ENCODE data around the gene LMNTD1. TPM values are rescaled to one million over a fixed set of nuclear protein-coding genes. Genes with fewer than 3 reads are reported as not detected.

The LMNTD1 gene
- total and polyA plus RNA-seq, 2 experiments from 2014 or later = not detected

- Histone ChIP-seq H3K36me3 (ENCODE audit: insufficient read depth) (no peaks in the 10 kb centered on the region), H4K20me1 (replicated peaks; ENCODE audit: insufficient read depth) (no peaks in the 10 kb centered on the region), H3K4me1 (ENCODE audit: insufficient read depth) (peaks cover 6% of the 10 kb centered on the region), H3K79me2 (replicated peaks; ENCODE audit: insufficient read depth) (no peaks in the 10 kb centered on the region), H3K4me2 (no peak overlapping the region), H2AFZ (no peak overlapping the region), H3K27ac (ENCODE audit: low read depth) (no peak overlapping the region), H3K4me3 (no peak overlapping the region), H3F3A (replicated peaks; ENCODE audit: low read depth) (no peaks in the 10 kb centered on the region), H3K9me2 (ENCODE audit: insufficient read depth) (peaks cover 11% of the 10 kb centered on the region; the same call in 1 of the 2 replicates), H3K27me3 (ENCODE audit: insufficient read depth) (no peaks in the 10 kb centered on the region)
- ATAC-seq = no peak
- Mint-ChIP-seq H3K9me3 (no peaks in the 10 kb centered on the region), H3K27ac (no peak overlapping the region), H3K4me1 (peaks cover 9% of the 10 kb centered on the region), H3K27me3 (ENCODE audit: insufficient read depth, low read depth, poor library complexity) (no peaks in the 10 kb centered on the region), H3K36me3 (ENCODE audit: low read depth) (no peaks in the 10 kb centered on the region), H3K4me3 (no peak overlapping the region)
- TF ChIP-seq ZNF114 (CRISPR knock-in tag; IDR thresholded peaks at IDR 0.05) (no peak), CREB1 (CRISPR knock-in tag; IDR thresholded peaks at IDR 0.05; ENCODE audit: low read depth) (no peak), JUNB (IDR thresholded peaks at IDR 0.05; ENCODE audit: unreplicated experiment) (no peak), EZH2phosphoT487 (IDR thresholded peaks at IDR 0.05; ENCODE audit: unreplicated experiment) (no peak)
- no peak for DNase-seq (ENCODE audit: low spot score)
Observed at GRCh38 chr12:25438638-25439037, 114.4 kb downstream of the LMNTD1 start.

GRCh38 chr12:25436206-25437030, 116.7 kb downstream of the LMNTD1 start:
- peak overlapping the region; percentile 12; the same call in 1 of the 2 replicates for H3K27ac Mint-ChIP-seq
- Histone ChIP-seq H3K36me3 (ENCODE audit: insufficient read depth) (no peaks in the 10 kb centered on the region), H4K20me1 (replicated peaks; ENCODE audit: insufficient read depth) (no peaks in the 10 kb centered on the region), H3K4me2 (no peak overlapping the region), H3K4me1 (ENCODE audit: insufficient read depth) (peaks cover 9% of the 10 kb centered on the region), H3K27me3 (ENCODE audit: insufficient read depth) (no peaks in the 10 kb centered on the region), H3K4me3 (no peak overlapping the region), H3K27ac (ENCODE audit: low read depth) (no peak overlapping the region), H3K79me2 (replicated peaks; ENCODE audit: insufficient read depth) (no peaks in the 10 kb centered on the region), H3K9me2 (ENCODE audit: insufficient read depth) (peaks cover 6% of the 10 kb centered on the region; the same call in 1 of the 2 replicates), H2AFZ (peak overlapping the region; percentile 83), H3F3A (replicated peaks; ENCODE audit: low read depth) (no peaks in the 10 kb centered on the region)
- DNase-seq (ENCODE audit: low spot score) = peak; percentile 86
- H3K4me1 Mint-ChIP-seq = peaks cover 9% of the 10 kb centered on the region
- H3K36me3 Mint-ChIP-seq (ENCODE audit: low read depth) = no peaks in the 10 kb centered on the region
- H3K4me3 Mint-ChIP-seq = no peak overlapping the region
- TF ChIP-seq, protein P1, sequence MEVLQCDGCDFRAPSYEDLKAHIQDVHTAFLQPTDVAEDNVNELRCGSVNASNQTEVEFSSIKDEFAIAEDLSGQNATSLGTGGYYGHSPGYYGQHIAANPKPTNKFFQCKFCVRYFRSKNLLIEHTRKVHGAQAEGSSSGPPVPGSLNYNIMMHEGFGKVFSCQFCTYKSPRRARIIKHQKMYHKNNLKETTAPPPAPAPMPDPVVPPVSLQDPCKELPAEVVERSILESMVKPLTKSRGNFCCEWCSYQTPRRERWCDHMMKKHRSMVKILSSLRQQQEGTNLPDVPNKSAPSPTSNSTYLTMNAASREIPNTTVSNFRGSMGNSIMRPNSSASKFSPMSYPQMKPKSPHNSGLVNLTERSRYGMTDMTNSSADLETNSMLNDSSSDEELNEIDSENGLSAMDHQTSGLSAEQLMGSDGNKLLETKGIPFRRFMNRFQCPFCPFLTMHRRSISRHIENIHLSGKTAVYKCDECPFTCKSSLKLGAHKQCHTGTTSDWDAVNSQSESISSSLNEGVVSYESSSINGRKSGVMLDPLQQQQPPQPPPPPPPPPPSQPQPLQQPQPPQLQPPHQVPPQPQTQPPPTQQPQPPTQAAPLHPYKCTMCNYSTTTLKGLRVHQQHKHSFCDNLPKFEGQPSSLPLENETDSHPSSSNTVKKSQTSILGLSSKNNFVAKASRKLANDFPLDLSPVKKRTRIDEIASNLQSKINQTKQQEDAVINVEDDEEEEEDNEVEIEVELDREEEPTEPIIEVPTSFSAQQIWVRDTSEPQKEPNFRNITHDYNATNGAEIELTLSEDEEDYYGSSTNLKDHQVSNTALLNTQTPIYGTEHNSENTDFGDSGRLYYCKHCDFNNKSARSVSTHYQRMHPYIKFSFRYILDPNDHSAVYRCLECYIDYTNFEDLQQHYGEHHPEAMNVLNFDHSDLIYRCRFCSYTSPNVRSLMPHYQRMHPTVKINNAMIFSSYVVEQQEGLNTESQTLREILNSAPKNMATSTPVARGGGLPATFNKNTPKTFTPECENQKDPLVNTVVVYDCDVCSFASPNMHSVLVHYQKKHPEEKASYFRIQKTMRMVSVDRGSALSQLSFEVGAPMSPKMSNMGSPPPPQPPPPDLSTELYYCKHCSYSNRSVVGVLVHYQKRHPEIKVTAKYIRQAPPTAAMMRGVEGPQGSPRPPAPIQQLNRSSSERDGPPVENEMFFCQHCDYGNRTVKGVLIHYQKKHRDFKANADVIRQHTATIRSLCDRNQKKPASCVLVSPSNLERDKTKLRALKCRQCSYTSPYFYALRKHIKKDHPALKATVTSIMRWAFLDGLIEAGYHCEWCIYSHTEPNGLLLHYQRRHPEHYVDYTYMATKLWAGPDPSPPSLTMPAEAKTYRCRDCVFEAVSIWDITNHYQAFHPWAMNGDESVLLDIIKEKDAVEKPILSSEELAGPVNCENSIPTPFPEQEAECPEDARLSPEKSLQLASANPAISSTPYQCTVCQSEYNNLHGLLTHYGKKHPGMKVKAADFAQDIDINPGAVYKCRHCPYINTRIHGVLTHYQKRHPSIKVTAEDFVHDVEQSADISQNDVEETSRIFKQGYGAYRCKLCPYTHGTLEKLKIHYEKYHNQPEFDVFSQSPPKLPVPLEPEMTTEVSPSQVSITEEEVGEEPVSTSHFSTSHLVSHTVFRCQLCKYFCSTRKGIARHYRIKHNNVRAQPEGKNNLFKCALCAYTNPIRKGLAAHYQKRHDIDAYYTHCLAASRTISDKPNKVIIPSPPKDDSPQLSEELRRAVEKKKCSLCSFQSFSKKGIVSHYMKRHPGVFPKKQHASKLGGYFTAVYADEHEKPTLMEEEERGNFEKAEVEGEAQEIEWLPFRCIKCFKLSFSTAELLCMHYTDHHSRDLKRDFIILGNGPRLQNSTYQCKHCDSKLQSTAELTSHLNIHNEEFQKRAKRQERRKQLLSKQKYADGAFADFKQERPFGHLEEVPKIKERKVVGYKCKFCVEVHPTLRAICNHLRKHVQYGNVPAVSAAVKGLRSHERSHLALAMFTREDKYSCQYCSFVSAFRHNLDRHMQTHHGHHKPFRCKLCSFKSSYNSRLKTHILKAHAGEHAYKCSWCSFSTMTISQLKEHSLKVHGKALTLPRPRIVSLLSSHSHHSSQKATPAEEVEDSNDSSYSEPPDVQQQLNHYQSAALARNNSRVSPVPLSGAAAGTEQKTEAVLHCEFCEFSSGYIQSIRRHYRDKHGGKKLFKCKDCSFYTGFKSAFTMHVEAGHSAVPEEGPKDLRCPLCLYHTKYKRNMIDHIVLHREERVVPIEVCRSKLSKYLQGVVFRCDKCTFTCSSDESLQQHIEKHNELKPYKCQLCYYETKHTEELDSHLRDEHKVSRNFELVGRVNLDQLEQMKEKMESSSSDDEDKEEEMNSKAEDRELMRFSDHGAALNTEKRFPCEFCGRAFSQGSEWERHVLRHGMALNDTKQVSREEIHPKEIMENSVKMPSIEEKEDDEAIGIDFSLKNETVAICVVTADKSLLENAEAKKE (CRISPR knock-in tag; IDR thresholded peaks at IDR 0.05) = no peak
- TF ChIP-seq ZNF331 (CRISPR knock-in tag; IDR thresholded peaks at IDR 0.05; ENCODE audit: low read depth) = no peak
- TF ChIP-seq CTCF (conservative IDR thresholded peaks at IDR 0.05; ENCODE audit: low read depth in 2 of 2) = peak; percentile 83 to 87
- no peaks in the 10 kb centered on the region for H3K27me3 Mint-ChIP-seq (ENCODE audit: insufficient read depth, low read depth, poor library complexity)
- H3K9me3 Mint-ChIP-seq = no peaks in the 10 kb centered on the region
- peak; percentile 72 for ATAC-seq

Measured in GM23338 (cell line).